Muscle layer of colon (tissue), 2 donors: ENCODE measurements around the gene RHOV.
"Not testable (repeated sequence)": the region's sequence is repeated elsewhere in the genome, so short reads cannot be mapped to it uniquely, and the experiment has no call there.

Source experiments
- H3K27ac ChIP-seq: one replicate; pipeline ENCODE4 v1.7.0; 2013; ENCODE audit warnings: low read depth, mild to moderate bottlenecking, low read length, moderate library complexity
- H3K27me3 ChIP-seq, 2 donors: one replicate each; pipeline ENCODE4 v1.7.0; 2013; ENCODE audit warnings: low read length in 2 of 2, mild to moderate bottlenecking in 2 of 2; ENCODE audit not compliant: insufficient read depth in 2 of 2, control insufficient read depth in 1 of 2
- H3K36me3 ChIP-seq: one replicate; pipeline ENCODE4 v1.7.0; 2013; ENCODE audit warnings: mild to moderate bottlenecking, low read length; ENCODE audit not compliant: insufficient read depth
- H3K4me1 ChIP-seq: one replicate; pipeline ENCODE4 v1.7.0; 2013; ENCODE audit warnings: mild to moderate bottlenecking, low read length; ENCODE audit not compliant: insufficient read depth
- H3K4me3 ChIP-seq, 2 donors: one replicate each; pipeline ENCODE4 v1.7.0; 2013; ENCODE audit warnings: low read length in 2 of 2, low read depth in 1 of 2, mild to moderate bottlenecking in 1 of 2, moderate library complexity in 1 of 2
- H3K9ac ChIP-seq: one replicate; pipeline ENCODE4 v1.7.0; 2013; ENCODE audit warnings: low read length
- H3K9me3 ChIP-seq: one replicate; pipeline ENCODE4 v1.7.0; 2013; ENCODE audit warnings: mild to moderate bottlenecking, low read length
- donor health status: abdominal sarcoma.
- donor health status: Adenocarcinoma of cecum.

The RHOV gene

DNA sequence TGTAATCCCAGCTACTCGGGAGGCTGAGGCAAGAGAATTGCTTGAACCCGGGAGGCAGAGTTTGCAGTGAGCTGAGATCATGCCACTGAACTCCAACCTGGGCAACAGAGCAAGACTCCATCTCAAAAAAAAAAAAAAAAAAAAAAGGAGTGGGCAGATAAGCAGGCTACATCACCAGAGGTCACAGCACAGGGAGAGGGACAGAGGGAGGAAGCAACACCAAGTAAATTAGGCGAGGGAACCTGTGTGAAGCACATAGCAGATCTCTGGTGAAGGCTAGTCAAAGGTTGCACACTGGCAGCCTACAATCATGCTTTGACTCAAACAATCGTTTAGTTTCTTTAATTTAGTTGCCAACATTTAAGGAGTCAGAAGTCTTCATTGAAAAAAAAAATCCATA, 12.9 kb downstream of the RHOV start:
- H3K4me3 ChIP-seq, H3K36me3 ChIP-seq, H3K27ac ChIP-seq, H3K9me3 ChIP-seq, H3K4me1 ChIP-seq, H3K9ac ChIP-seq: not testable (repeated sequence)
- peaks cover 0 to 20% of the 10 kb centered on the region in 2 donors for H3K27me3 ChIP-seq

DNA sequence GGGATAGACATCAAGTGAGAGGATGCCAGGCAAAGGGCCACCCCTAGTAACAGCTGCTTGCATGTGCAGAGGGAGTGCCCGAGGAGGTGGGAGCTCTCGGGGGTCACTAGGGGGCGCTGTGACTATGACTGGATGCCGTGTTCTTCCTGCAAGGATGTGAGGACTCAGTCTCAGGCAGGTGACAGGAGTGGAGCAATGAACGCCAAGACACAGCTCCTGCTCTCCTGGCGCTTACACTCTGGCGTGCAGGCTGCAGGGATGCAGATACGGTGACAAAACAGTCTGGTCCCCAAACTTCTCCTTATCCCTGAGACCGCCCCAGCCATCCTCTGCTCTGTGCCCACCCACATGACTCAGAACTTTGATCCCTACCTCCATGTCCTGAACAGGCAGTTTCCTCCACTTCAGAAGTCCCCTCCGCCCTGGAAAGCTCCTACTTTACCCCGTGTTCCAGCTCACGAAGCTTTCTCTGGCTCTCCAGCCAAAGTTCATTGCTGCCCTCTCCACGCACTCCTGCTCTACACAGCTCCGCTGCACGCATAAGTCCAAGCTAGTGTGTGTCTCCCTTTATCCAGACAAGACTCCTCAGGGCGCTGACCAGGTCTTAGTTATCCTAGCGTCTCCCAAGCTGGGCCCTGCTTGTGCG, 14.7 kb downstream of the RHOV start:
- no peak overlapping the region for H3K4me3 ChIP-seq

DNA sequence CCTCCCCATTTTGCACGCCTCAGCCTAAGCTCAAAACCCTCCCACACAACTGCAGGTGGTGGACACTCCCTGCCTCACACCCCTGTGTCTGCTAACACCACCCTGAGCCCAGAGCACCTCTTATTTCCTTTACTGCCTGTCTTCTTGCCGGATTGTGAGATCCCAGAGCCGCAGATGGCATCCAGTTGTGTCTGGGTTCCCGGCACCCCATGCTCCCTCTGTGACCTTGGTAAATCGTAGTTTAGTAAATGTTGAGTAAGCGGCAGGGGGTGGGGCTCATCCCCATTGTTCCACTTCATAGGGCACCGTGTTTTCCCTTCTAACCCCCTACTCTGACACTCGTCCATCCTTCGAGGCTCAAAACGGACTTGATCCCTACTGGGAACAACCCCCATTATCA, 15.3 kb downstream of the RHOV start:
- no peaks in the 10 kb centered on the region for H3K36me3 ChIP-seq
- no peak overlapping the region for H3K27ac ChIP-seq
- H3K9ac ChIP-seq, result no peak overlapping the region
- peaks cover 0 to 9% of the 10 kb centered on the region in 2 donors for H3K27me3 ChIP-seq
- no peak overlapping the region for H3K4me3 ChIP-seq
- no peaks in the 10 kb centered on the region for H3K4me1 ChIP-seq
- H3K9me3 ChIP-seq, result no peaks in the 10 kb centered on the region

More for the DNA sequence above, 14.7 kb downstream of the RHOV start:
- Histone ChIP-seq H3K36me3 (no peaks in the 10 kb centered on the region), H3K27me3 (peaks cover 0 to 12% of the 10 kb centered on the region in 2 donors), H3K4me1 (no peaks in the 10 kb centered on the region), H3K9ac (no peak overlapping the region), H3K9me3 (no peaks in the 10 kb centered on the region), H3K27ac (no peak overlapping the region)

DNA sequence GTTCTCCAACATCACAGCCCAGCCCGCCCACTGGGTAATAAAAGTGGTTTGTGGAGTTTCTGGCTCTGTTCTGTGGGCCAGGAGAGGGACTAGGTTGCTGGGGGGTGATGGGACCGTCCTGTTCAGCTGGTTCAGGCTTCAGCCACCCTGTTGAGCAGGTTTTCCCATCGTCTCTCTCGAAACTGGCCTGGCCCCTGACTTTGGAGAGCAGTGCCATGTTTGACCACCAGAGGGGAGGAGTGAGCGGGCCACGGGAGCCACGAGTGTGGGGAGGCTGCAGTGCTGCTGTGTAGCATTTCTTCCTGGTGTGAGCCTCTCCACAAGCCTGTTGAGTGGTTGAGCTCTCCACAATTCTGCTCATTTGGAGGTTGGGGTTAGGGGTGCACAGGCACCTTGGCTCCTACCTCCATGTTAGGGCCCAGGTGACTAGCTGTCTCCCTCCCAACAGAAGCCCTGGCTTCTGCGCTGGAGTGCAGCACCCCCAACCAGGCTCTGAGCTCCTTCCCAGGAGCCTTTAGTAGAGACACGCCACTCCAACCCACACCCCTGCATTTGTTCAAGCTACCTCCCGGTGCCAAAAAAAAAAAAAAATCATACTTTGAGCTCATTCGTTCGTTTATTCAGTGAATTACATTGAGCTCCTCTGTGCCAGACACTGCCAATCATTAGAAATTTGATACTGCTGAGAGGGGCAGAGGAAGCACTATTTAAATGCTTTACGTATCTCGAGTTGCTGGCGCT, 16.3 kb downstream of the RHOV start:
- Histone ChIP-seq H3K4me3 (no peak overlapping the region), H3K27me3 (peaks cover 0 to 9% of the 10 kb centered on the region in 2 donors), H3K36me3 (no peaks in the 10 kb centered on the region), H3K4me1 (no peaks in the 10 kb centered on the region), H3K27ac (no peak overlapping the region), H3K9me3 (no peaks in the 10 kb centered on the region), H3K9ac (no peak overlapping the region)

DNA sequence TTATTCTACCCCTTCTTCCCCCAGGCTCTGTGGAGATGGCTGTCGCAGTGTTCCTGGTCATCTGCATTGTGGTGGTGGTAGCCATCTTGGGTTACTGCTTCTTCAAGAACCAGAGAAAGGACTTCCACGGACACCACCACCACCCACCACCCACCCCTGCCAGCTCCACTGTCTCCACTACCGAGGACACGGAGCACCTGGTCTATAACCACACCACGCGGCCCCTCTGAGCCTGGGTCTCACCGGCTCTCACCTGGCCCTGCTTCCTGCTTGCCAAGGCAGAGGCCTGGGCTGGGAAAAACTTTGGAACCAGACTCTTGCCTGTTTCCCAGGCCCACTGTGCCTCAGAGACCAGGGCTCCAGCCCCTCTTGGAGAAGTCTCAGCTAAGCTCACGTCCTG, 17.3 kb downstream of the RHOV start:
- no peaks in the 10 kb centered on the region for H3K9me3 ChIP-seq
- H3K4me1 ChIP-seq, result no peaks in the 10 kb centered on the region
- H3K36me3 ChIP-seq, result no peaks in the 10 kb centered on the region
- no peak overlapping the region for H3K4me3 ChIP-seq
- no peak overlapping the region for H3K27ac ChIP-seq
- H3K27me3 ChIP-seq, result peaks cover 0 to 9% of the 10 kb centered on the region in 2 donors
- H3K9ac ChIP-seq, result no peak overlapping the region

DNA sequence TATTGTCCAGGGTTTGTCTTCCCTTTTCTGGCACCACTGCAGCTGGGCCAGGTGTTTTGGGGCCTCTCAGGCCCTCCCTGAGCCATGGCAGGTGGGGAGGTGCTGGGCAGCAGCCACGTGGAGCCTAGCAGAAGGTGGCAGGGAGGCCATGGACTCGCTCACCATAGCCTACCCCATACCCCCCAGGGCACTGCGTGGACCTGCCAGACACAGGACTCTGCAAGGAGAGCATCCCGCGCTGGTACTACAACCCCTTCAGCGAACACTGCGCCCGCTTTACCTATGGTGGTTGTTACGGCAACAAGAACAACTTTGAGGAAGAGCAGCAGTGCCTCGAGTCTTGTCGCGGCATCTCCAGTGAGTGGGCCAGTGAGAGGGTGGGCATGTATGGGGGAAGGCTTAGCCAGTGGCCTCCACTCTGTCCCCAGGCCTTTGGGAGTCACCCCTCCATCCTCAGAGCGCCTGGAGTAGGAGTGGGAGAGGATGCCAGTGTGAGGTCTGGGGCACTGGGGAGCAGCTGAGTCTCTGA, 18.3 kb downstream of the RHOV start:
- H3K4me3 ChIP-seq, result no peak overlapping the region
- peaks cover 0 to 9% of the 10 kb centered on the region in 2 donors for H3K27me3 ChIP-seq
- no peaks in the 10 kb centered on the region for H3K36me3 ChIP-seq
- H3K27ac ChIP-seq, result no peak overlapping the region
- no peaks in the 10 kb centered on the region for H3K4me1 ChIP-seq
- H3K9ac ChIP-seq, result no peak overlapping the region
- H3K9me3 ChIP-seq, result no peaks in the 10 kb centered on the region

DNA sequence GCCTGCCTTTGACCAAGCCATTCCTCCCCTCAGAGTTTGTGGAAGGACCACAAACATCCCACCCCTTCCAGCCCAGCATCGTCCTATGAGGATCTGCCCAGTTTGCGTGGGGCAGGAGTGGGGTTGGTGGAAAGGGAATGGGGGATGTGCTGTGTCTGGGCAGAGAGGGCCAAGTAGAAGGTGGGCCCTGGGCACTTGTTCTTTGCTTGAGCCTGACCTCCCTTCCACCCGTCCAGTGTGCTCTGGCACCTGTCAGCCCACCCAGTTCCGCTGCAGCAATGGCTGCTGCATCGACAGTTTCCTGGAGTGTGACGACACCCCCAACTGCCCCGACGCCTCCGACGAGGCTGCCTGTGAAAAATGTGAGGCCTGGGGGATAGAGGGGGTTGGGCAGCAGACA, 19.9 kb downstream of the RHOV start:
- H3K36me3 ChIP-seq, result no peaks in the 10 kb centered on the region
- no peak overlapping the region for H3K9ac ChIP-seq
- no peak overlapping the region for H3K4me3 ChIP-seq
- H3K27ac ChIP-seq, result no peak overlapping the region
- peaks cover 0 to 5% of the 10 kb centered on the region in 2 donors for H3K27me3 ChIP-seq
- H3K4me1 ChIP-seq, result no peaks in the 10 kb centered on the region
- H3K9me3 ChIP-seq, result no peaks in the 10 kb centered on the region

DNA sequence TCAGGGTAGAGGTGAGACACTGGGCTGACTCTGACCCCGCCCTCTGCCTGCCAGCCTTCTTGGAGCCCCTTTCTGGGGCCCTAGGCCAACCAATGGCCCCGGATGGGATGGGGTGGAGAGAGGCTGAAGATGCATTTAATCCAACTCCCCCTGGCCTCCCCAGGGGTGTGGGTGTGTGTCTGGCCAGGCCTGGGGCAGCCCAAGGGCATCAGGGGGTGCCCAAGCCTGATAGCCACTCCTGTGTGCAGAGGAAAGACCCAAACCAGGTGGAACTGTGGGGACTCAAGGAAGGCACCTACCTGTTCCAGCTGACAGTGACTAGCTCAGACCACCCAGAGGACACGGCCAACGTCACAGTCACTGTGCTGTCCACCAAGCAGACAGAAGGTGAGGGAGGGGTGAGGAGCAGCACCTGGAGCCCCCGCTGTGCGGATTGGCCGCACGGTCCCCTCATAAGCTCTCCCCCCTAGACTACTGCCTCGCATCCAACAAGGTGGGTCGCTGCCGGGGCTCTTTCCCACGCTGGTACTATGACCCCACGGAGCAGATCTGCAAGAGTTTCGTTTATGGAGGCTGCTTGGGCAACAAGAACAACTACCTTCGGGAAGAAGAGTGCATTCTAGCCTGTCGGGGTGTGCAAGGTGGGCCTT, 20.7 kb downstream of the RHOV start:
- no peaks in the 10 kb centered on the region for H3K27me3 ChIP-seq
- no peak overlapping the region for H3K27ac ChIP-seq
- no peaks in the 10 kb centered on the region for H3K4me1 ChIP-seq
- H3K36me3 ChIP-seq, result no peaks in the 10 kb centered on the region
- H3K9me3 ChIP-seq, result no peaks in the 10 kb centered on the region
- H3K4me3 ChIP-seq, result no peak overlapping the region
- no peak overlapping the region for H3K9ac ChIP-seq

DNA sequence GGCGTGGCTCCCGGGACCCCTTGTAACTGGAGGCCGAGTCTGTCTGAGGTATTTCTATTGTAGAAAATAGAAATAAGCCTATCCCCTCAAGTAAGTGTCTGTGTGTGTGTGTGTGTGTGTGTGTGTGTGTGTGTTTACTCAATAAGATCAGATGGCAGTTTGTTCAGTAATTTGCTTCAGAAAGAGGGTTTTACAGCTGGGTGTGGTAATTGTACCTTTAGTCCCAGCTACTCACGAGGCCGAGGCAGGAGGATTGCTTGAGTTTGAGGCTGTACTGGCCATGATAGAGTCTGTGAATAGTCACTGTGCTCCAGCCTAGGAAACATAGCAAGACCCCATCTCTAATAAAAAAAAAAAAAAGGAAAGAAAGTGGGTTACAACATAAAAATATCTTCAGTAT, 21.5 kb downstream of the RHOV start:
- Histone ChIP-seq H3K9ac (no peak overlapping the region), H3K4me1 (no peaks in the 10 kb centered on the region), H3K27ac (no peak overlapping the region), H3K27me3 (no peaks in the 10 kb centered on the region), H3K36me3 (no peaks in the 10 kb centered on the region), H3K4me3 (no peak overlapping the region), H3K9me3 (no peaks in the 10 kb centered on the region)

DNA sequence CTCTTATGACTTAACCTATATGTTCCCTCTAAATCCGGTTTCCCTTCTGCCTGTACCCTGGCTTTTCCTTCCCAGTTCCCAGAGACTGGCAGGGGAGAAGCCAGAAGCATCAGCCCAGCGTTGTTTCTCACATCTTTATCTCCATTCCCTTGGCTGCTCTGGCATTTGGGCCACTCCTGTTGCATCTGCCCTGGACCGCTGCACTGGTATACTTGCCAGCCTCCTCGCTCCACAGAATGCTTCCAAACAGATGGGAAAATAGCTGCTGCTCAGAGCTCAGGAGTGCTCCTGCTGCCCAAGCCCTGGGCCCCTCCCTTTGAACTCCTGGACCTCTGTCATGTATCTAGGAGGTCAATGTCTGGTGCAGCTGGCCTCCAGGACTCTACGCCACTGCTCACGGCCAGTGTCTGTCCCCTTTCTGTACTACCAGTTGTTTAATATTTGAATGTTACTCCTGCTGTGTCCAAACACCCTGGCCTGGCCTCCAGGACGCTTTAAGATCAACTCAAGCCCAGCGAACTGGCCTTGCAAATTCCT, 23.4 kb downstream of the RHOV start:
- H3K27ac ChIP-seq, result no peak overlapping the region
- no peaks in the 10 kb centered on the region for H3K4me1 ChIP-seq
- peaks cover 6 to 14% of the 10 kb centered on the region in 2 donors for H3K27me3 ChIP-seq
- no peak overlapping the region for H3K9ac ChIP-seq
- no peaks in the 10 kb centered on the region for H3K9me3 ChIP-seq
- H3K36me3 ChIP-seq, result no peaks in the 10 kb centered on the region
- no peak overlapping the region for H3K4me3 ChIP-seq

DNA sequence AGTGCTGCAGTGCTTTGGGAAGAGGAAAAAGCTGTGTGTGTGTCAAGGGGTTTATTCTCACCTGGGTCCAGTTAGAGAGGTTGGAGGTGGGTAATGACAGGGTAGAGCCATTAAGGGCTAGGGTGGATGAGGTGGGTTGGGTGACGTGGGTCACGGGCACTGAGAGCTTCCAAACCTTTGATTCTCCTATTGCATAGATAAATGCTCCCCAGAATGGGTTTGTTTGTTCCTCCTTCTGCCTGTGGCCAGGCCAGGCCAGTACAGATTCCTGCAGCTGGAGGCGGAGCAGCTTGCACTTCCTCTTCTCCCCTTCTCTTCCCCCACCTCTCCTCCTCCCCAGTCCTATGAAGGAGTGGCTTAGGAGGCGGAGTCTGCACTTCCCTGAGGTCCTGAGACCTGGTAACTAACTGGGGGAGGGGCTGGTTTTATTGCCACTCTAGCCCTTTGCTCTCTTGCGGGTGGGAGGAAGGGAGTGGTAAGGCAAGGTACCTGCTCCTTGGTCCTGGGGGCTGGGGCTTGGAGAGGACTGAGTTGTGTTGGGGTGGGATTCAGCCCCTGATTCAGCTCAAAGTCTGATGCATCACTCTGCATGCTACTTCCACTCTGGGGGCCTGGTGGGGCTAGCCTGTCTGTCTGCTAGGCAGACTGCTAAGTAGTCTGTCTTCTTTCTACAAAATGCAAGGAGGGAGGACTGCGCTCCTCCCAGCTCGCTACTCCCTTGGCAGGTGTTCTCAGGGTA, 26.6 kb downstream of the RHOV start:
- Histone ChIP-seq H3K4me3 (no peak overlapping the region), H3K9ac (no peak overlapping the region), H3K4me1 (peaks cover 6% of the 10 kb centered on the region), H3K9me3 (no peaks in the 10 kb centered on the region), H3K27ac (no peak overlapping the region), H3K27me3 (peaks cover 20 to 42% of the 10 kb centered on the region in 2 donors), H3K36me3 (no peaks in the 10 kb centered on the region)
